Mesothelial cell of epicardium (in vitro differentiated cells): ENCODE measurements around the gene CCL19. TPM values are rescaled to one million over a fixed set of nuclear protein-coding genes. Genes with fewer than 3 reads are reported as not detected.

Source experiments
- DNase-seq, 2 experiments: peaks; one replicate each; pipeline ENCODE4 v3.0.0; 2021; ENCODE audit warnings: low spot score in 2 of 2; ENCODE audit not compliant: unreplicated experiment in 2 of 2
- H3K27ac Mint-ChIP-seq: 2 replicates; pipeline ENCODE4 v1.8.0; 2021; ENCODE audit warnings: mixed read lengths
- H3K27me3 Mint-ChIP-seq: 2 replicates; pipeline ENCODE4 v1.8.0; 2021; ENCODE audit warnings: low read depth, mixed read lengths
- H3K36me3 Mint-ChIP-seq: 2 replicates; pipeline ENCODE4 v1.8.0; 2021; ENCODE audit warnings: mixed read lengths
- H3K4me1 Mint-ChIP-seq: 2 replicates; pipeline ENCODE4 v1.8.0; 2021; ENCODE audit warnings: mixed read lengths
- H3K4me3 Mint-ChIP-seq: 2 replicates; pipeline ENCODE4 v1.8.0; 2021; ENCODE audit warnings: mild to moderate bottlenecking, moderate library complexity, mixed read lengths
- H3K9me3 Mint-ChIP-seq: 2 replicates; pipeline ENCODE4 v1.8.0; 2021; ENCODE audit warnings: mixed read lengths
- CTCF ChIP-seq: fragments of 200-600 bp; sonication (generic); IDR thresholded peaks from one replicate; pipeline ENCODE4 v1.5.0; 2021; ENCODE audit warnings: antibody characterized with exemption; ENCODE audit not compliant: unreplicated experiment
- total RNA-seq: library from RNA; stranded (reverse); gene quantifications from 3 replicates; pipeline ENCODE4 v1.2.1, GENCODE V29; 2021

Gene CCL19
- total RNA-seq, 1 donor from 2014 or later, result not detected

- Mint-ChIP-seq H3K4me1 (peaks cover 2% of the 10 kb centered on the region), H3K36me3 (peaks cover 4% of the 10 kb centered on the region), H3K9me3 (peaks cover 13% of the 10 kb centered on the region), H3K4me3 (no peak overlapping the region), H3K27ac (no peak overlapping the region), H3K27me3 (no peaks in the 10 kb centered on the region)
- DNase-seq, result peak; percentile 35 to 66
- peak; percentile 28 for TF ChIP-seq CTCF
Measured at GRCh38 chr9:34675048-34675714, 15.9 kb downstream of the CCL19 start.

- Mint-ChIP-seq H3K9me3 (peaks cover 17% of the 10 kb centered on the region), H3K4me3 (no peak overlapping the region), H3K4me1 (peaks cover 2% of the 10 kb centered on the region), H3K36me3 (peaks cover 9% of the 10 kb centered on the region), H3K27me3 (no peaks in the 10 kb centered on the region), H3K27ac (no peak overlapping the region)
- DNase-seq, result no peak
- no peak for TF ChIP-seq CTCF
Measured at GRCh38 chr9:34674440-34674839, 16.6 kb downstream of the CCL19 start.

- no peaks in the 10 kb centered on the region for H3K27me3 Mint-ChIP-seq
- DNase-seq, result no peak
- H3K27ac Mint-ChIP-seq, result no peak overlapping the region
- peaks cover 21% of the 10 kb centered on the region for H3K36me3 Mint-ChIP-seq
- peaks cover 24% of the 10 kb centered on the region for H3K9me3 Mint-ChIP-seq
- H3K4me3 Mint-ChIP-seq, result no peak overlapping the region
- no peak for TF ChIP-seq CTCF
- peaks cover 2% of the 10 kb centered on the region for H3K4me1 Mint-ChIP-seq
Measured at GRCh38 chr9:34671307-34671706, 19.8 kb downstream of the CCL19 start.

GRCh38 chr9:34669809-34670562, 21.1 kb downstream of the CCL19 start:
- no peak overlapping the region for H3K4me3 Mint-ChIP-seq
- H3K27me3 Mint-ChIP-seq, result no peaks in the 10 kb centered on the region
- peaks cover 24% of the 10 kb centered on the region for H3K9me3 Mint-ChIP-seq
- no peak overlapping the region for H3K27ac Mint-ChIP-seq
- peaks cover 4% of the 10 kb centered on the region for H3K4me1 Mint-ChIP-seq
- peaks cover 21% of the 10 kb centered on the region for H3K36me3 Mint-ChIP-seq
- no peak for DNase-seq
- TF ChIP-seq CTCF, result no peak

GRCh38 chr9:34665381-34666250, 25.5 kb downstream of the CCL19 start:
- Mint-ChIP-seq H3K9me3 (peaks cover 14% of the 10 kb centered on the region), H3K27ac (peak overlapping the region; percentile 98), H3K27me3 (no peaks in the 10 kb centered on the region), H3K4me1 (peaks cover 11% of the 10 kb centered on the region), H3K4me3 (peak overlapping the region; percentile 90), H3K36me3 (peaks cover 26% of the 10 kb centered on the region)
- DNase-seq, result peak; percentile 85 to 87
- no peak for TF ChIP-seq CTCF
